Left lobe of liver (tissue), 2 donors: ENCODE results near the gene FRG2B. TPM values are rescaled to one million over a fixed set of nuclear protein-coding genes. Genes with fewer than 3 reads are reported as not detected.
"Not testable (repeated sequence)": the region's sequence is repeated elsewhere in the genome, so short reads cannot be mapped to it uniquely, and the experiment has no call there.

Source experiments
- ATAC-seq: fragments of 200-7000 bp; cut with Tn5 transposase; one replicate; pipeline ENCODE4 v1.9.1; 2020; ENCODE audit warnings: mild to moderate bottlenecking, moderate library complexity
- DNase-seq: peaks from one replicate; pipeline ENCODE4 v3.0.0-alpha.2; 2020; ENCODE audit warnings: low spot score
- total RNA-seq: library from RNA; stranded (reverse); gene quantifications from one replicate; pipeline ENCODE4 v1.2.1, GENCODE V29; 2021
- donor health status: DM: no; HTN: no; CAD: no; lungs with moderate emphysema.
- donor health status: DM: no; HTN: yes; CAD: no.

The FRG2B gene
- total RNA-seq, 1 donor from 2014 or later: not detected

GRCh38 chr10:133603434-133603833 is 23.2 kb downstream of the FRG2B start:
- DNase-seq: not testable (repeated sequence)

GRCh38 chr10:133600657-133601056 is 25.9 kb downstream of the FRG2B start:
- DNase-seq: no peak
- ATAC-seq: no peak

More at GRCh38 chr10:133603434-133603833, 23.2 kb downstream of the FRG2B start:
- peak; percentile 48 for ATAC-seq

- not testable (repeated sequence) for DNase-seq, ATAC-seq
Observed at GRCh38 chr10:133599869-133600268, 26.7 kb downstream of the FRG2B start.

GRCh38 chr10:133592716-133593115 is 33.9 kb downstream of the FRG2B start:
- DNase-seq (no peak), ATAC-seq (no peak)

GRCh38 chr10:133590970-133591359 is 35.6 kb downstream of the FRG2B start:
- DNase-seq (no peak), ATAC-seq (no peak)

- no peak for DNase-seq
- ATAC-seq: no peak
Observed at GRCh38 chr10:133590226-133590969, 36.2 kb downstream of the FRG2B start.

- not testable (repeated sequence) for DNase-seq
- peak; percentile 10 for ATAC-seq
Observed at GRCh38 chr10:133577037-133577436, 49.6 kb downstream of the FRG2B start.

Other genes with a start within 250 kb of the FRG2B start
- 18.0 TPM for gene PAOX, start 247.5 kb downstream of the FRG2B start, total RNA-seq
- gene MTG1, start 232.6 kb downstream of the FRG2B start, total RNA-seq: 47.3 TPM
- gene SPRN, start 202.2 kb downstream of the FRG2B start, total RNA-seq: 0.18 TPM
- 0.53 TPM for gene SCART1, start 172.8 kb downstream of the FRG2B start, total RNA-seq
- gene CYP2E1, start 99.4 kb downstream of the FRG2B start, total RNA-seq: 3,844 TPM
- 2.4 TPM for gene SYCE1, start 61.2 kb downstream of the FRG2B start, total RNA-seq